Ovary (tissue), 3 donors: ENCODE results near the gene SLFN12.

ENCODE experiments used
- CTCF ChIP-seq, 3 donors: fragments of 450-650 bp in 2 of 3; fragments of 200-600 bp in 1 of 3; IDR thresholded peaks; one replicate each; pipeline versions ENCODE4 v1.5.1 to v1.8.0; 2016 to 2022; ENCODE audit warnings: antibody characterized with exemption in 3 of 3, mild to moderate bottlenecking in 1 of 3
- EP300 ChIP-seq: sonication (generic); formaldehyde crosslinking; IDR thresholded peaks from one replicate; pipeline ENCODE4 v1.6.1; 2017; ENCODE audit warnings: antibody characterized with exemption
- donor health status: DM: no; HTN: no; CAD: no.

GRCh38 chr17:35423761-35424160 lies 8.5 kb downstream of the SLFN12 start:
- TF ChIP-seq CTCF (IDR thresholded peaks at IDR 0.05) (no peak), EP300 (no peak)
